GM23248 (cell line): ENCODE results near the gene RAPGEF2. TPM values are rescaled to one million over a fixed set of nuclear protein-coding genes. Genes with fewer than 3 reads are reported as not detected.

Experiments
- DNase-seq: peaks from one replicate; pipeline ENCODE4 v3.0.0-alpha.2; 2015
- H2AFZ ChIP-seq: fragments of 200-600 bp; sonication (generic); 2 replicates; pipeline ENCODE4 v1.6.1; 2016; ENCODE audit warnings: antibody characterized with exemption
- H3F3A ChIP-seq: fragments of 200-600 bp; sonication (generic); 2 replicates; pipeline ENCODE4 v1.6.1; 2016; ENCODE audit warnings: mild to moderate bottlenecking, antibody characterized with exemption, mixed run types; ENCODE audit not compliant: insufficient read depth
- H3K27ac ChIP-seq: fragments of 200-600 bp; sonication (generic); 2 replicates; pipeline ENCODE4 v1.5.1; 2016; ENCODE audit warnings: mild to moderate bottlenecking
- H3K27me3 ChIP-seq: fragments of 200-600 bp; sonication (generic); replicated peaks from 2 replicates; pipeline ENCODE4 v1.6.1; 2016; ENCODE audit warnings: mild to moderate bottlenecking; ENCODE audit not compliant: insufficient read depth
- H3K36me3 ChIP-seq: fragments of 200-600 bp; sonication (generic); 2 replicates; pipeline ENCODE4 v1.6.1; 2016; ENCODE audit warnings: low read depth, mild to moderate bottlenecking
- H3K4me1 ChIP-seq: fragments of 200-600 bp; sonication (generic); 2 replicates; pipeline ENCODE4 v1.6.1; 2016; ENCODE audit warnings: mild to moderate bottlenecking; ENCODE audit not compliant: insufficient read depth
- H3K4me2 ChIP-seq: fragments of 200-600 bp; sonication (generic); one replicate; pipeline ENCODE4 v1.6.1; 2016; ENCODE audit warnings: mild to moderate bottlenecking; ENCODE audit not compliant: unreplicated experiment
- H3K4me3 ChIP-seq: fragments of 200-600 bp; sonication (generic); 2 replicates; pipeline ENCODE4 v1.5.1; 2016; ENCODE audit warnings: mild to moderate bottlenecking
- H3K79me2 ChIP-seq: fragments of 200-600 bp; sonication (generic); 2 replicates; pipeline ENCODE4 v1.6.1; 2016; ENCODE audit warnings: mild to moderate bottlenecking; ENCODE audit not compliant: insufficient read depth
- H3K9ac ChIP-seq: fragments of 200-600 bp; sonication (generic); 2 replicates; pipeline ENCODE4 v1.6.1; 2016; ENCODE audit warnings: mild to moderate bottlenecking
- H3K9me2 ChIP-seq: fragments of 200-600 bp; sonication (generic); 2 replicates; pipeline ENCODE4 v1.6.1; 2016; ENCODE audit warnings: mixed run types, mild to moderate bottlenecking, moderate library complexity; ENCODE audit not compliant: insufficient read depth
- H3K9me3 ChIP-seq: fragments of 200-600 bp; sonication (generic); one replicate; pipeline ENCODE4 v1.6.1; 2017; ENCODE audit warnings: low read depth
- H4K20me1 ChIP-seq: fragments of 200-600 bp; sonication (generic); 2 replicates; pipeline ENCODE4 v1.6.0; 2016; ENCODE audit not compliant: insufficient read depth
- EZH2 ChIP-seq: fragments of 200-600 bp; sonication (generic); IDR thresholded peaks from 2 replicates; pipeline ENCODE4 v1.6.1; 2018; ENCODE audit warnings: antibody characterized with exemption, mild to moderate bottlenecking; ENCODE audit not compliant: insufficient read depth, poor library complexity, severe bottlenecking
- EZH2phosphoT487 ChIP-seq: fragments of 200-600 bp; sonication (generic); IDR thresholded peaks from 2 replicates; pipeline ENCODE4 v1.6.1; 2018; ENCODE audit warnings: antibody characterized with exemption, moderate library complexity, mild to moderate bottlenecking, low read depth; ENCODE audit not compliant: insufficient read depth
- WGBS, 2 experiments: methylation state at CpG; one replicate each; pipeline ENCODE4 v1.1.6; 2015 to 2017; ENCODE audit warnings: low lambda C conversion rate in 2 of 2, low coverage in 1 of 2; ENCODE audit errors: missing lambda C conversion rate in 2 of 2; 5-methylcytosine and 5-hydroxymethylcytosine counted together
- in situ Hi-C: fragments of 300-500 bp; cut with MboI; formaldehyde crosslinking; loops from 2 replicates; pipeline ENCODE4 v1.15.0; 2020
- polyA plus RNA-seq: library from polyadenylated mRNA; unstranded; fragments of >200 nt; fragmentation: Nextera tagmentation; extraction: Ambion mirVana; gene quantifications from 2 replicates; pipeline ENCODE4 v1.2.1, GENCODE V29; 2016
- total RNA-seq: library from RNA; depleted of rRNA; stranded (reverse); fragments of >200 nt; shearing (Covaris generic); gene quantifications from 2 replicates; pipeline ENCODE4 v1.2.3, GENCODE V29; 2014

RAPGEF2 gene
- total and polyA plus RNA-seq, 2 experiments from 2014 or later: 6.6 to 21.7 TPM

DNA sequence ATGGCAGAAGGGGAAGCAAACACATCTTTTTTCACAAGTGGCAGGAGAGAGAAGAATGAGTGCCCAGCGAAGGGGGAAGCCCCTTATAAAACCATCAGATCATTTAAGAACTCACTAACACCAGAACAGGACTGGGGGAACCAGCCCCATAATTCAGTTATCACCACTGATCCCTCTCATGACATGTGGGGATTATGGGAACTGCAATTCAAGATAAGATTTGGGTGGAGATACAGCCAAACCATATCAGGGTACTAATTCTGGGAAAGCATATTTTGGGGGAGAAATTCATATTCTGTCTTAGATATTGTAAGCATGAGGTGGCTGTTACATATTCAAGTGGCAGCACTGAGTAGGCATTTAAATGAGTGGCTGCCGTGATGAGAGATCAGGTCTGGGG lies 87.8 kb downstream of the RAPGEF2 start:
- Histone ChIP-seq H3K9me2 (no peaks in the 10 kb centered on the region), H3K4me2 (no peak overlapping the region), H3K4me1 (peaks cover 18% of the 10 kb centered on the region), H3K79me2 (peaks cover under 1% of the 10 kb centered on the region; the same call in 1 of the 2 replicates), H2AFZ (no peak overlapping the region), H3K9ac (no peak overlapping the region), H3K36me3 (no peaks in the 10 kb centered on the region), H4K20me1 (no peaks in the 10 kb centered on the region), H3K27ac (no peak overlapping the region), H3K4me3 (no peak overlapping the region), H3F3A (peaks cover 10% of the 10 kb centered on the region; the same call in 1 of the 2 replicates), H3K27me3 (no peaks in the 10 kb centered on the region), H3K9me3 (no peaks in the 10 kb centered on the region)
- in situ Hi-C loops: no loop called here
- DNase-seq: no peak
- TF ChIP-seq EZH2: no peak
- no peak for TF ChIP-seq EZH2phosphoT487
- 94 to 97% methylated on average over 2 of the region's 2 CpGs for WGBS, 2 experiments

DNA sequence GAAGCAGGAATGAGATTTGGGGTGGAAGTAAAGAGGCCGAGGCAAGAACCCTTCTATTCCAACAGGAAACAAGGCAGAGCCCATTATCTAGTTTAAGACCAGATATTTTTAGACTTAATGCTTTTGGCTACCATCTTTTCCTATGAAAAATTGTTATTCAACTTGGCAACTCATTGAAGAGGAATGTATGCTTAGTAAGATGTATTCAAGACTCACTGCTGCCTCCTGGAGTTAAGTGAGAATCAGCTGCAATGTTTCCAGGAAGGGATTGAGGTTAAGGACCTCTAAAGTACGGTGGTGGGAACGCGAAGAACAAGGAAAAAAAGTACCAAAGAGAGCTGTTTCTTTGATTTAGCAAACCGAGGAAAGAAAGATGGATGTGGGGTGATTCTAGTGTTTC lies 89.1 kb downstream of the RAPGEF2 start:
- no peaks in the 10 kb centered on the region for H3K36me3 ChIP-seq
- in situ Hi-C loops: no loop called here
- H3K4me2 ChIP-seq: no peak overlapping the region
- no peak overlapping the region for H3K9ac ChIP-seq
- no peak overlapping the region for H3K4me3 ChIP-seq
- peak; percentile 85 for DNase-seq
- no peaks in the 10 kb centered on the region for H4K20me1 ChIP-seq
- no peak overlapping the region for H3K27ac ChIP-seq
- no peaks in the 10 kb centered on the region for H3K79me2 ChIP-seq
- no peaks in the 10 kb centered on the region for H3K27me3 ChIP-seq
- peaks cover 10% of the 10 kb centered on the region; the same call in 1 of the 2 replicates for H3F3A ChIP-seq
- no peaks in the 10 kb centered on the region for H3K9me3 ChIP-seq
- no peaks in the 10 kb centered on the region for H3K9me2 ChIP-seq
- H3K4me1 ChIP-seq: peaks cover 16% of the 10 kb centered on the region
- no peak overlapping the region for H2AFZ ChIP-seq
- TF ChIP-seq EZH2phosphoT487 (no peak), EZH2 (no peak)
- WGBS, 2 experiments: 88 to 90% methylated on average over 5 of the region's 5 CpGs

DNA sequence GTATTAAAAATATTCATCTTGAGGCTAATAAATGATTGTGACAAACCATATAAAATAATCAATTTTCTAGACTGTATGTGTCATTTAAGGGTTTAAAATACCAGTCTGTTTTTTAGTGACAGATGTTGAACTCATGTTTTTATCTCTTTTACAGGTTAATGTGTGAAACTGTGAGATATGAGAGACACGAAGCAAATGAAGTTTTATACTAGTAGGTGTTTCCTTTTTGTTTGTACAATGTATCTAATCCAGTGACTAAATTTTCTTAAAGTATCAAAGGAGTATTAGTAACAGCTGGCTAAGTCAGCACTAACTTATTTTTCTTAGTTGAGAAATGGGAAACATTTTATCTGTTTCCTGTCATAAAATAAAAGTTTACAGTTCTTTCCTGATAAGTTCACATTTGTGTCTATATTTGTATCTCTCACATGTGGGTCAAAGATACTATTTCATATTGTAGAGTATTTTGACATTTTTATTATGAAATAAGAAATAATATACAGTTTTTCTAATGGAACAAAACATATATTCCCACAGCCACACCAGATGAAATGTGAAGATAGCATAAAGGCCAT lies 90.3 kb downstream of the RAPGEF2 start:
- Histone ChIP-seq H3K9ac (no peak overlapping the region), H3K4me2 (no peak overlapping the region), H3F3A (peaks cover 10% of the 10 kb centered on the region; the same call in 1 of the 2 replicates), H3K9me3 (no peaks in the 10 kb centered on the region), H3K79me2 (no peaks in the 10 kb centered on the region), H3K4me1 (peaks cover 16% of the 10 kb centered on the region), H3K36me3 (no peaks in the 10 kb centered on the region), H3K27me3 (no peaks in the 10 kb centered on the region), H2AFZ (no peak overlapping the region), H3K9me2 (no peaks in the 10 kb centered on the region), H3K4me3 (no peak overlapping the region), H4K20me1 (no peaks in the 10 kb centered on the region), H3K27ac (no peak overlapping the region)
- in situ Hi-C loops: no loop called here
- DNase-seq: no peak
- TF ChIP-seq EZH2 (no peak), EZH2phosphoT487 (no peak)
- WGBS, 2 experiments: 63% methylated on average over 1 of the region's 1 CpG

DNA sequence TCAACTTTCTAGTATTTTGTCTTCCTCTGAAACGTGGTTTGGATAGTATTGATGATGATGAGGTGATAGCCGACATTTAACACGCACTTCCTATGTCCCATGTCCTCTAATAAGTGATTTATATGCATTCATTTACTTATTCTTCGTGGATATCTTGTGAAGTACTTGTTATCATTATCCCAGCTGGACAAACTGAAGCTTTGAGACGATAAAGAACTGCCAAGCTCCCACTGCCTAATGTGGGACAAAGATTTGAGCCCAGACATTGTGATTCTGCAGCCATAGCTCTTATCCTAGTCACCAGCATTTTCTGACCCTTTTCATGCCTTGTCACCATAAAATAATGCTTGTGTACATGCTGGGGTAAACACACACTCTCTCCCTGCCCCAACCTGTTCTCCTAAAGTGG lies 92.5 kb downstream of the RAPGEF2 start:
- Histone ChIP-seq H3K9ac (no peak overlapping the region), H3F3A (peaks cover 10% of the 10 kb centered on the region; the same call in 1 of the 2 replicates), H3K4me1 (peaks cover 16% of the 10 kb centered on the region), H3K4me2 (no peak overlapping the region), H3K79me2 (no peaks in the 10 kb centered on the region), H3K27ac (no peak overlapping the region), H3K27me3 (no peaks in the 10 kb centered on the region), H3K36me3 (no peaks in the 10 kb centered on the region), H2AFZ (no peak overlapping the region), H3K9me2 (no peaks in the 10 kb centered on the region), H4K20me1 (no peaks in the 10 kb centered on the region), H3K4me3 (no peak overlapping the region), H3K9me3 (no peaks in the 10 kb centered on the region)
- no peak for DNase-seq
- in situ Hi-C loops: no loop called here
- 65 to 69% methylated on average over 5 of the region's 5 CpGs for WGBS, 2 experiments
- TF ChIP-seq EZH2 (no peak), EZH2phosphoT487 (no peak)
